HG03196 (cell line): ENCODE data around the gene INHBE.

Experiments used
- ATAC-seq: cut with Tn5 transposase; IDR thresholded peaks from one replicate; pipeline ENCODE4 v1.9.1; 2021; ENCODE audit not compliant: unreplicated experiment

The INHBE gene

DNA sequence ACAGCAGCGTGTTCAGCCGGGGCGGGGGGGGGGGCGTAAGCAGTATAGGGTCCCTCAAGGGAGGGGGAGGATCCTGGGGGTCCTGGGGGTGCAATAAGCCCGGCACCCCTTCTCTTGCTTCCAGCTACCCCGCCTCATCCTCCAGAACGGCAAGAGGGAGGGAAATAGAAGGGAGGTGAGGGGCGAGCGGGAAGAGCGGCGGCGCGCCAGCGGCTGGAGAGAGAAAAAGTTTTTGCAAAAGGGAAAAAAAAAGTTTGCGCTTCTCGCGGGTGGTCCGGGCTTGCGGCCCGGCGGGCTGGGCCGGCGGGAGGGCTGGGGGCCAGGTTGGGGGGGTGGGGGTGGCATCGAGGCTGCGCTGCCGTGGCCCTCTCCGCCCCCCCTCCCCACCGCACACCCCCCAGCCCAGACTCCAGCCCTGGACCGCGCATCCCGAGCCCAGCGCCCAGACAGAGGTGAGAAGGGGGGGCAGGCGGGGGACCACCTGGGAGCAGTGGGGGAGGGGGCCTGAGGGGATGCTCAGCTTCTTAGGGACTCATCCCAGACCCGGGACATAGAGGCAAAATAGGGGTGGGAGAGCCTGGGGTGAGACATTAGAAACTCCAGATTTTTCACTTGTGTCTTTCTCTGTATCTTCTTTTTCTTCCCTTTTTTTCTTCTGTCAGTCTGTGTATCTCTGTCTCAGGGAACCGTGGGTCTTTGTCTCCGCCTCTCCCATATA lies 4.8 kb downstream of the INHBE start, which contains the start of gene GLI1:
Gene GLI1, plus strand, starts transcription at position 36 of the 718 bp plus-strand sequence. CDS start 3,907 bp downstream, outside the sequence.
- no peak for ATAC-seq

DNA sequence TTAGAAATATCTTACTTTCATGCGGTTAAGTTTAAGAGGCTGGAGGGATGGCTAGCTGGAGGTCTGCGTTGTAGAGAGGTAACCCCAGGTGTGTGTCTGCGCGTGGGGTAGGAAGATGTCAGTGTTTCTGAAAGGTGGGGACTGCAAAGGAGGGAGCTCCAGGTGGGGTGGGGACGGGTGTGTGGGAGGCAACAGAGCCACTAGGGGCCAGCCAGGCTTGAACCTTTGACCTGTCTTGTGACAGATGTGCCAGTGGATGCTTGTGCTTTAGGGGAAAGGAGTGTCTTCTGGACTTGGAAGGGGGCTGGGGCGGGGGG lies 5.3 kb downstream of the INHBE start:
- ATAC-seq: no peak

DNA sequence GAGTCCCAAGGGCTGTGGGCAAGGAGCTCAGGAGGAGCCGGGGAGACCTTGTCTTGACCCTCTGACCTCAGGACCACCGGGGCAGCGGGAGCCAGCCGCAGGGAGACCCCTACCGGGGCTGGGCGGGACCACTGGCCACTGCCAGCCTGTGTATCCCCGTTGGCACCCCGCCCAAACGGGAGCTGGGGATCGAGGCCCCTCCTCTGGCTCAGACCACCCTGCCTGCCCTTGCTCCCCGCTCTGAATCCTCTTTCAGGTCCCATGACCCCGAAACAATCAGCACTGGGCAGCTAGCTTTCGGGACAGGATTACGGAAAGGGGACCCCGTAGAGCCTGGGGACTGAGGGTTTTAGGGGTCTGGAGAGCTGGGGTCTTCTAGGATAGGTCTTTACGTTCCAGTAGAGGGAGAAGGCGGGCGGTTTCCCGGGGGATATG lies 5.8 kb downstream of the INHBE start:
- no peak for ATAC-seq

DNA sequence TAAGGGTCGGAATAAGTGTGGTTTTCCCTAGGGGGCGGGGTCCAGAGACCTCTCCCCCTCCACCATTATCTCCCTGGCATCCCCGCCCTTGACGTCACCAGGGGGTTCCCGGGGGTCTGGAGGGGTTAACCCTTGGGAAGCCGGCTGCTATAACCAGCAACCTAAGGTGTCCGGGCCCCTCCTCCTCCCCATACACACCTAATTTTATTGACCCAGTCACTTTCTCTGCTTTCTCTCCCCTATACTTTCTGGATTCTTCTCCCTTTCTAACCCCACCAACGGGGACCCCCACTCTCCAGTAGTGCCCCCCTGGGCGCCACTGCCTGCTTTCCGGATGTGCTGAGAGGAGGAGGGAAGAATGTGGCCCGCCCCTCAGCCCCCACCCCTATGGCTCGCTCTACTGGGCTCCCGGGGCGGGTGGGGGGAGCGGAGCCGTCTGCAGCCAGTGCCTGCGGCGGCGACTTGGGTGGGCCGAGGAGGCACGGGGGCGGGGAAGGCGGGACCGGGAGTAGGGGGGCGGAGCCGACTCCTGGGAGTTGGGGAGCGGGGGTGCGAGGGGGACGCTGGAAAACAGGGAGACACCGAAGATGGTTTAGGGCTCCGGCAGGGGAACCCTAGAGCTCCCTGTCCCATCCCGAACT lies 6.3 kb downstream of the INHBE start:
- ATAC-seq: no peak

DNA sequence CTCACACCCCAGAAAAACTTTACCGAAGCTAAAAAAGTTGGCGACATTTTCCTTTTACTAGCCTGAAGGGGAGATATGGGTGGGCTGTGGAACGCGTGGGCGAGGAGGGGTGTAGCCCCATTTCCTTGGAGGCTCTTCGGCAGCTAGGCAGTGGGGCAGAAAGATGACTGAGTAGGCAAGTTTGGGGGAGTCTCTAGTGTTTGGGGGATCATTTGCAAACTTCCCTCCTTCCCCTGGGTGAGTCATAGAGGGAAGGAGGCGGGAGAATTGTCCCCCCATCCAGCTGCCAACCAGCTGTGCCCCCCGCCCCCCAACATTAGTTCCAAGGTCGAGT lies 6.8 kb downstream of the INHBE start:
- no peak for ATAC-seq

DNA sequence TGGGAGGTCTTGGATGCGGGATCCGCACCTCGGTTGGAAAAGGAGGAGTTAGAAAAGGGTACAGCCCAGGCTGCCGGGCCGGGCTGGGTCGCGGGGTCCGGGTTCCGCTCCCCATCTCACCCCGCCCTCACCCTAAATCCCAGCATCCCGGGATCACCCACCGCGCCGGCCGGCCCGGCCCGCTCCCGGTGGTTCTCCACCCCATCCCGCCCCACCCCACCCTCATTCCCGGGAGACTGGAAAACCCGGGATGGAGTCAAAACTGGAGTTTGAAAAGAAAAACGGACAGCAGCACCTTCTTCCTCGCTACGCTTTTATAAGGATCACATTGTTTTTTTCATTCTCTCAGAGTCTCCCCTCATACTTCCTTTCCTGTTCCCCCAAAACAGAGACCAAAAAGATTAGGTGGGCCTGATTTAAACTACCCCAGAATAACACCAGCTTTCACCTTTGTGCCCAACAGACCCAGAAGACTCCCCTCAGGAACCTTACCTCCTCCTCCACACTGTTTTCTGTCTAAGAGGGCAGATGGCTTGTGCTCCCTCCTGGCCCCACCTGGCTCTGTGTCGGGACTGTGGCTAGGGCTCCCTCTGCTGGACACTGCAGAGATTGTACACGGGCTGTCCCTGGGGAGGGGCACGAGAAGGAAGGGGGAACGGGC lies 7.3 kb downstream of the INHBE start:
- ATAC-seq: peak; percentile 63

DNA sequence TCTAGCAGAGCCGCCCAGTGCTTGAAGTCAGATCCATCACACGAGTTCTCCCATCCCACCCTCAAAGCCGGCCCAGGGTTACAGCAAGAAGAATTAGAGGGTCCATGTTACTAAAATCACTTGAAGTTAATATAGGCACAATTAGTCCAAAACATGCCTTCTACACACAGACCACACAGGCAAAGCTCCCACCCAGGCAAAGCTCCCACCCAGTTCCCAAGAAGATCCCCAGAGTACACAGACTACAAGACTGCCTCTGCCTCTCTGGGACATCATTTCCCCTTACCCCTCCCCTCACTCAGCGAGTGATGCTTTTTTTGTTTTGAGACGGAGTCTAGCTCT lies 7.8 kb downstream of the INHBE start:
- ATAC-seq: no peak

DNA sequence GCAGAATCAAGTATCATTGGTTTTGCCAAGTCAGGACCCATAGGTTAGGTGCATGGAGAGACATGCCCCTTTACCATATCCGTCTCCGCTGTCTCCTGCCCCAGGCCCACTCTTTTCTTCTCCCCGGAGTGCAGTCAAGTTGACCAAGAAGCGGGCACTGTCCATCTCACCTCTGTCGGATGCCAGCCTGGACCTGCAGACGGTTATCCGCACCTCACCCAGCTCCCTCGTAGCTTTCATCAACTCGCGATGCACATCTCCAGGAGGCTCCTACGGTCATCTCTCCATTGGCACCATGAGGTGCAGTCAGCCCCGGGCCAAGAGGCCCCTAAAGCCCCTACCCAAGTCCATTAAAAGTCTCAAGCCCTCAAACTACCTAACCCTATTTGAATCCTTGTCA lies 9.5 kb downstream of the INHBE start:
- no peak for ATAC-seq

DNA sequence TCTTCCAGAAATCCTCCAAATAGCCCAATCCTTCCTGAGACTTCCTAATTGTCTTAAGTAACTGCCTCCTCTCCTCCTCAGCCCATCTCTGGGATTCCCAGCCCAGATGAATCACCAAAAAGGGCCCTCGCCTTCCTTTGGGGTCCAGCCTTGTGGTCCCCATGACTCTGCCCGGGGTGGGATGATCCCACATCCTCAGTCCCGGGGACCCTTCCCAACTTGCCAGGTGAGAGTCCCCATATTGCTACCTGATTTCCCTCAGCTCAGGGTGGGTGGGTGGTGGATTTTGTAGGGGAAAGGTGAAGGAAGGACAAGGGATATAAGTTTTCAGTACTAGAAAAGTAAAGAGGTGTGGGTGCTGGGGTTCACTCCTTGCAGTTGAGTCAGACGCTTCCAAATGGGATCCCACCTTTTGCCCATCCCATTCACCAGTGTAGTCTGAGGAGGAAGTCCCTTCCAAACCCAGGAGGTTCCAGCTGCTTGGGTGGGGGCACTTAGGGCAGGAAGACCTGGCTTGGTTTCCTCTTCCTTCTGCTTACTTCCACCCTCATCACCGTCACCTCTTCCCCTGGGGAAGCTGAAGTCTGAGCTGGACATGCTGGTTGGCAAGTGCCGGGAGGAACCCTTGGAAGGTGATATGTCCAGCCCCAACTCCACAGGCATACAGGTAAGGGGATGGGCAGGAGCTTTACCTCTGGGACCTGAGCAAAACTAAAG lies 10.1 kb downstream of the INHBE start:
- ATAC-seq: no peak

DNA sequence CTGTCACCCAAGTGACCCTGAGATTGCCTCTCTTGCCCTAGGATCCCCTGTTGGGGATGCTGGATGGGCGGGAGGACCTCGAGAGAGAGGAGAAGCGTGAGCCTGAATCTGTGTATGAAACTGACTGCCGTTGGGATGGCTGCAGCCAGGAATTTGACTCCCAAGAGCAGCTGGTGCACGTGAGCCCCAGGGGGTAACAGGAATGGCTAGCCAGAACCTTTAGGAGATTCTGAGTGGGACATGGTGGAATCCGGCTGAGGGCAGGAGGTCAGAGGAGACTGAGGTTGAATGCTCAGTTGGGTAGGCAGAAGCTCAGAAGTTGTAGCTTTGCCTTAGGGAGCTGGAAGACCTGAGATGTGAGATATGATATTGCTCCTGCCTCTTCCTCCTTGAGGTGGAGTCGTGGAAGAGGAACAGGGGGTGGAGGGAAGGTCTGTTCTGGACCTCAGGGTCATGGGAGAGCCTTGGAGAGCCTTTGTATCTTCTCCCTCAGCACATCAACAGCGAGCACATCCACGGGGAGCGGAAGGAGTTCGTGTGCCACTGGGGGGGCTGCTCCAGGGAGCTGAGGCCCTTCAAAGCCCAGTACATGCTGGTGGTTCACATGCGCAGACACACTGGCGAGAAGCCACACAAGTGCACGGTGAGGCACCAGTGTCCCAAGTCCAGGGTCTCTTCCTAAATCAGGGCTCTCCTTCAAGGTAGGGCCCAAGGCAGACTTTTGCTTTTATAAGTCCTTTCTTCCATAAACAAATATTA lies 10.8 kb downstream of the INHBE start:
- ATAC-seq: no peak

DNA sequence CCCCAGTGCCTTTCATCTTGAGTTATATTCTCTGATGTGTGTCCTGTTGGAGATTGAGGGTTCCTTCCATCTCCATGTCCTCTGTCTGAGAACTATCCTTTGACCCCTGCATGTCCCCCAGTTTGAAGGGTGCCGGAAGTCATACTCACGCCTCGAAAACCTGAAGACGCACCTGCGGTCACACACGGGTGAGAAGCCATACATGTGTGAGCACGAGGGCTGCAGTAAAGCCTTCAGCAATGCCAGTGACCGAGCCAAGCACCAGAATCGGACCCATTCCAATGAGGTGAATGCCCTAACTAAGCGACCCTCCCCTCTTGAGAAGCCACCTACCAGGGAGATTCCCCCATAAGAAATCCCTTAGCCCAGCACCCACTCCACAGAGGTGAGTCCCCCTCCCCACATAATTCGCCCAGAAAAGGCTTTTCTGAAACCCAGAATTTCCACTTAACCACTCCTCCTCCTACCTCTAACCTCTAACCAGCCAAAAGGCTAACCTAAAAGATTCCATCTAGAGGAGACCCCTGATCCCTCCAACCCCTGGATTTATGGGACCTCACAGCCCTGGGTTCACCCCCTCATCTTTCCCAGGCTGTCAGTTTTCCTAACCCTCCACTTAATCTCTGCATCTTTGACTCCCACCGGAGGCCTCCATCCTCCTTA lies 12.2 kb downstream of the INHBE start:
- ATAC-seq: no peak

DNA sequence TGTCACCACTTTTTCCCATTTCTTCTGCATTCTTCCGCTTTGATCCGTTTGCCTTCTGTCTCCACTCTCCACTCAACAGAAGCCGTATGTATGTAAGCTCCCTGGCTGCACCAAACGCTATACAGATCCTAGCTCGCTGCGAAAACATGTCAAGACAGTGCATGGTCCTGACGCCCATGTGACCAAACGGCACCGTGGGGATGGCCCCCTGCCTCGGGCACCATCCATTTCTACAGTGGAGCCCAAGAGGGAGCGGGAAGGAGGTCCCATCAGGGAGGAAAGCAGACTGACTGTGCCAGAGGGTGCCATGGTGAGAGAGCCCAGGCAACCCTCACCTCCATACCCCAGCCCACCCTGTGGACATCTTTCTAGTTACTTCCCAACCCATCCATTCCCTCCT lies 12.8 kb downstream of the INHBE start:
- ATAC-seq: no peak

DNA sequence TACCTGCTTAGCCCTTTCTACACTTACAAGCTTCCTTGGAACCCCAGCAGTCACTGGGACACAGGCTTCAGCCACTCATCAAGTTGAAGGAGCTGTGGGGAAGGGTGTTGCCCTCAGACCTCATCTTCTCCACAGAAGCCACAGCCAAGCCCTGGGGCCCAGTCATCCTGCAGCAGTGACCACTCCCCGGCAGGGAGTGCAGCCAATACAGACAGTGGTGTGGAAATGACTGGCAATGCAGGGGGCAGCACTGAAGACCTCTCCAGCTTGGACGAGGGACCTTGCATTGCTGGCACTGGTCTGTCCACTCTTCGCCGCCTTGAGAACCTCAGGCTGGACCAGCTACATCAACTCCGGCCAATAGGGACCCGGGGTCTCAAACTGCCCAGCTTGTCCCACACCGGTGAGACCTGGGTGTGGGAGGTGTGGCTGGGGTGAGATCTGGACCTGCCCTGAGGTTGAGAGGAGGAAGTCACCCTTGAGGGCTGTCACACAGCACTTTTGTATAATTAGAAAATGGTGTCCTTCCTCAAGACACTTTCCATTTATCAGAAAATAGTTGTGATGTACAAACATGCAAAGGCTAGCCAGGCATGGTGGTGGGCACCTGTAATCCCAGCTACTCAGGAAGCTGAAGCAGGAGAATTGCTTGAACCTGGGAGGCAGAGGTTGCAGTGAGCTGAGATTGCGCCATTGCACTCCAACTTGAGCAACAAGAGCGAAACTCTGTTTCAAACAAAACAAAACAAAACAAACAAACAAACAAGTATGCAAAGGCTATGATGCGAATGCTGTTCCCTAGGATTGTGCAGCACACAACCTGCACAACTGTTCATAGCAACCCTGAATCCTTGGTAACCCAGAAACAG lies 14.4 kb downstream of the INHBE start:
- ATAC-seq: no peak

DNA sequence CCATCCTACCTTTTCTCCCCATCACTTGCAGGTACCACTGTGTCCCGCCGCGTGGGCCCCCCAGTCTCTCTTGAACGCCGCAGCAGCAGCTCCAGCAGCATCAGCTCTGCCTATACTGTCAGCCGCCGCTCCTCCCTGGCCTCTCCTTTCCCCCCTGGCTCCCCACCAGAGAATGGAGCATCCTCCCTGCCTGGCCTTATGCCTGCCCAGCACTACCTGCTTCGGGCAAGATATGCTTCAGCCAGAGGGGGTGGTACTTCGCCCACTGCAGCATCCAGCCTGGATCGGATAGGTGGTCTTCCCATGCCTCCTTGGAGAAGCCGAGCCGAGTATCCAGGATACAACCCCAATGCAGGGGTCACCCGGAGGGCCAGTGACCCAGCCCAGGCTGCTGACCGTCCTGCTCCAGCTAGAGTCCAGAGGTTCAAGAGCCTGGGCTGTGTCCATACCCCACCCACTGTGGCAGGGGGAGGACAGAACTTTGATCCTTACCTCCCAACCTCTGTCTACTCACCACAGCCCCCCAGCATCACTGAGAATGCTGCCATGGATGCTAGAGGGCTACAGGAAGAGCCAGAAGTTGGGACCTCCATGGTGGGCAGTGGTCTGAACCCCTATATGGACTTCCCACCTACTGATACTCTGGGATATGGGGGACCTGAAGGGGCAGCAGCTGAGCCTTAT lies 15.3 kb downstream of the INHBE start:
- ATAC-seq: no peak

DNA sequence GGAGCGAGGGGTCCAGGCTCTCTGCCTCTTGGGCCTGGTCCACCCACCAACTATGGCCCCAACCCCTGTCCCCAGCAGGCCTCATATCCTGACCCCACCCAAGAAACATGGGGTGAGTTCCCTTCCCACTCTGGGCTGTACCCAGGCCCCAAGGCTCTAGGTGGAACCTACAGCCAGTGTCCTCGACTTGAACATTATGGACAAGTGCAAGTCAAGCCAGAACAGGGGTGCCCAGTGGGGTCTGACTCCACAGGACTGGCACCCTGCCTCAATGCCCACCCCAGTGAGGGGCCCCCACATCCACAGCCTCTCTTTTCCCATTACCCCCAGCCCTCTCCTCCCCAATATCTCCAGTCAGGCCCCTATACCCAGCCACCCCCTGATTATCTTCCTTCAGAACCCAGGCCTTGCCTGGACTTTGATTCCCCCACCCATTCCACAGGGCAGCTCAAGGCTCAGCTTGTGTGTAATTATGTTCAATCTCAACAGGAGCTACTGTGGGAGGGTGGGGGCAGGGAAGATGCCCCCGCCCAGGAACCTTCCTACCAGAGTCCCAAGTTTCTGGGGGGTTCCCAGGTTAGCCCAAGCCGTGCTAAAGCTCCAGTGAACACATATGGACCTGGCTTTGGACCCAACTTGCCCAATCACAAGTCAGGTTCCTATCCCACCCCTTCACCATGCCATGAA lies 16.0 kb downstream of the INHBE start:
- ATAC-seq: no peak

DNA sequence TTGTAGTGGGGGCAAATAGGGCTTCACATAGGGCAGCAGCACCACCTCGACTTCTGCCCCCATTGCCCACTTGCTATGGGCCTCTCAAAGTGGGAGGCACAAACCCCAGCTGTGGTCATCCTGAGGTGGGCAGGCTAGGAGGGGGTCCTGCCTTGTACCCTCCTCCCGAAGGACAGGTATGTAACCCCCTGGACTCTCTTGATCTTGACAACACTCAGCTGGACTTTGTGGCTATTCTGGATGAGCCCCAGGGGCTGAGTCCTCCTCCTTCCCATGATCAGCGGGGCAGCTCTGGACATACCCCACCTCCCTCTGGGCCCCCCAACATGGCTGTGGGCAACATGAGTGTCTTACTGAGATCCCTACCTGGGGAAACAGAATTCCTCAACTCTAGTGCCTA lies 16.6 kb downstream of the INHBE start:
- no peak for ATAC-seq

DNA sequence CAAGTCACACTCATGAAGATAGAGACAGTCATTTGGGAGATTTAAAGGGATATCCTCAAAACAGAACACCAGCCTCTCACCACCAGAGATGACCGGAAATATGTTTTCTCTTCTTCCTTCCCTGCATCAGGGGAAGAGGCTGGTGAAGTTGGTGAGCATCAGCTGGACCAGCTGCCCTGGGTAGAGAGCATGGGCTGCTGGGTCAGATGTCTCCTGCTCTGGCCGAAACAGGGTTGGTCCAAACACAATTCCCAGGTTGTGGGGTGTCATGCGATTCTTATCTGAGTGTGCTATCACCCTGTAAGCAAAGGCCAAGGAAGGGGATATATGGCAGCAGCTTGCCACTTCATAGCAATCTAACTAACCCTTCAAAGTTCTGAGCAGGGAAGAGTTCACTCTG lies 17.3 kb downstream of the INHBE start:
- no peak for ATAC-seq

DNA sequence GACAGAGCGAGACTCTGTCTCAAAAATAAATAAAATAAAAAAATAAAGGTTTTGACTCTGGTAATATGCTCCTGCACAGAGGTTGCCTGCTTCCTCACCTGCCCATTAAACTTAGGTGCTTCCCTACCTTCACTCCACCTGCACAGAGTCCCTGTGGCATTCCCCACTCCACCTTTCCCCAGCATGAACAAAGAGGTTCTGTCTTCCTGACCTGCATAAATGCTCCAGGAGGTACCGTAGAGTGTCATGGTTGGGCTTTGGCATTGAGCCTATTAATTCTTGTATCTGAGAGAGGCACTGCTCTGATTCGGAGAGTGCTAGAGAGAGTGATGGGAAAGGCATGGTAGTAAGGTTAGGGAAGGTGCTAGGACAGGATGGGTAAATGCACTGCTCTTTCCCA lies 18.3 kb downstream of the INHBE start:
- ATAC-seq: no peak

DNA sequence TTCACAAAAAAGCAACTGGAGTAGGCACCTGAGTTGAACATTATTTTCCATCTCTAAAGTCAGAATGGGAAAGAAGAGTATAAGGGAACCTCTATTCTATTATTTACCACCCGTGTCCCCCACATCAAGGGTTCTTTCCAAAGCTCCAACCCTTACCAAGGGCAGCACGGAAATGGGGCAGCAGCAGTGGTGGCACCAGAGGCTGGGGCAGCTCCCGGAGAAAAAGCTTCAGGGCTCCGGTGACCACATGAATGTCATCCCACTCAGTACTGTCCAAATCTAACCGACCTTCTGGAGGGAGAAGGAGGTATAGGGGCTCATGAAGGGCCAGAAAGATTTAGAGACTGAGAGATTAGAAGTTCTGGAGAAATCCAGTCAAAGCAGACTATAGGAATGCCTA lies 18.8 kb downstream of the INHBE start:
- no peak for ATAC-seq
